ENCODE data around the gene ADAMTS12.

Gene ADAMTS12

DNA sequence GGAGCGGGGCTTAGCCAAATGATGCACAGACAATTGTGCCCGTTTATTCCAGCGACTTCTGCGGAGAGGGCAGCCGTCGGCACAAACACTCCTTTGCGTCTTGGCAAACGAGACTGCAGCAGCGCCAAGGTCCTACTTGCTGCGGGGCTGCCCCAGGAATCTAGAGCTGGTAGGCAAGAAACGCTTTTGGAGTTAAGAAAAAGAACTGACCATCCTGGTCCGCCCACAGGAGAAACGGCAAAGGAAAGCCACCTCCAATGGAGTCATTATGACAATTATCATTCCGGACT lies 46.7 kb upstream of the ADAMTS12 start:
- Histone ChIP-seq H3K4me3 (ENCODE audit: low read depth in 1 of 2, low read length in 1 of 2) (no peak overlapping the region), H3K9me3 (no peaks in the 10 kb centered on the region), H3K27me3 (peaks cover 100% of the 10 kb centered on the region), H3K27ac (no peak overlapping the region), H3K36me3 (no peaks in the 10 kb centered on the region), H3K4me1 (ENCODE audit: control insufficient read depth in 1 of 2, insufficient read depth in 1 of 2, low read depth in 1 of 2, low read length in 1 of 2) (peaks cover 0 to 7% of the 10 kb centered on the region in 2 experiments)
- TF ChIP-seq, protein P1, sequence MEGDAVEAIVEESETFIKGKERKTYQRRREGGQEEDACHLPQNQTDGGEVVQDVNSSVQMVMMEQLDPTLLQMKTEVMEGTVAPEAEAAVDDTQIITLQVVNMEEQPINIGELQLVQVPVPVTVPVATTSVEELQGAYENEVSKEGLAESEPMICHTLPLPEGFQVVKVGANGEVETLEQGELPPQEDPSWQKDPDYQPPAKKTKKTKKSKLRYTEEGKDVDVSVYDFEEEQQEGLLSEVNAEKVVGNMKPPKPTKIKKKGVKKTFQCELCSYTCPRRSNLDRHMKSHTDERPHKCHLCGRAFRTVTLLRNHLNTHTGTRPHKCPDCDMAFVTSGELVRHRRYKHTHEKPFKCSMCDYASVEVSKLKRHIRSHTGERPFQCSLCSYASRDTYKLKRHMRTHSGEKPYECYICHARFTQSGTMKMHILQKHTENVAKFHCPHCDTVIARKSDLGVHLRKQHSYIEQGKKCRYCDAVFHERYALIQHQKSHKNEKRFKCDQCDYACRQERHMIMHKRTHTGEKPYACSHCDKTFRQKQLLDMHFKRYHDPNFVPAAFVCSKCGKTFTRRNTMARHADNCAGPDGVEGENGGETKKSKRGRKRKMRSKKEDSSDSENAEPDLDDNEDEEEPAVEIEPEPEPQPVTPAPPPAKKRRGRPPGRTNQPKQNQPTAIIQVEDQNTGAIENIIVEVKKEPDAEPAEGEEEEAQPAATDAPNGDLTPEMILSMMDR (IDR thresholded peaks at IDR 0.05) = no peak

DNA sequence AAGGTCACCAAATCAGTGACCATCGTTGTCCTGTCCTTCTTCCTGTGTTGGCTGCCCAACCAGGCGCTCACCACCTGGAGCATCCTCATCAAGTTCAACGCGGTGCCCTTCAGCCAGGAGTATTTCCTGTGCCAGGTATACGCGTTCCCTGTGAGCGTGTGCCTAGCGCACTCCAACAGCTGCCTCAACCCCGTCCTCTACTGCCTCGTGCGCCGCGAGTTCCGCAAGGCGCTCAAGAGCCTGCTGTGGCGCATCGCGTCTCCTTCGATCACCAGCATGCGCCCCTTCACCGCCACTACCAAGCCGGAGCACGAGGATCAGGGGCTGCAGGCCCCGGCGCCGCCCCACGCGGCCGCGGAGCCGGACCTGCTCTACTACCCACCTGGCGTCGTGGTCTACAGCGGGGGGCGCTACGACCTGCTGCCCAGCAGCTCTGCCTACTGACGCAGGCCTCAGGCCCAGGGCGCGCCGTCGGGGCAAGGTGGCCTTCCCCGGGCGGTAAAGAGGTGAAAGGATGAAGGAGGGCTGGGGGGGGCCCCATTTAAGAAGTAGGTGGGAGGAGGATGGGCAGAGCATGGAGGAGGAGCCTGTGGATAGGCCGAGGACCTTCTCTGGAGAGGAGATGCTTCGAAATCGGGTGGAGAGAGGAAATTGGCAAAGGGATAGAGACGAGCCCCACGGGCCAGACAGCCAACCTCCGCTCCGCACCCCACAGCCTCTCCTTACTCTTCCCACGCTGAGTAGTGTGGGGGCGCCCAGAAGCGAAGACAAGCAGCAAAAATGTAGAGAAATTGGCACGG lies 46.1 kb upstream of the ADAMTS12 start:
- Histone ChIP-seq H3K4me1 (ENCODE audit: control insufficient read depth in 1 of 2, insufficient read depth in 1 of 2, low read depth in 1 of 2, low read length in 1 of 2) (peaks cover 0 to 7% of the 10 kb centered on the region in 2 experiments), H3K9me3 (no peaks in the 10 kb centered on the region), H3K36me3 (no peaks in the 10 kb centered on the region), H3K27me3 (peaks cover 100% of the 10 kb centered on the region), H3K27ac (no peak overlapping the region), H3K4me3 (ENCODE audit: low read depth in 1 of 2, low read length in 1 of 2) (no peak overlapping the region)
- TF ChIP-seq, protein P1 (IDR thresholded peaks at IDR 0.05) = no peak

DNA sequence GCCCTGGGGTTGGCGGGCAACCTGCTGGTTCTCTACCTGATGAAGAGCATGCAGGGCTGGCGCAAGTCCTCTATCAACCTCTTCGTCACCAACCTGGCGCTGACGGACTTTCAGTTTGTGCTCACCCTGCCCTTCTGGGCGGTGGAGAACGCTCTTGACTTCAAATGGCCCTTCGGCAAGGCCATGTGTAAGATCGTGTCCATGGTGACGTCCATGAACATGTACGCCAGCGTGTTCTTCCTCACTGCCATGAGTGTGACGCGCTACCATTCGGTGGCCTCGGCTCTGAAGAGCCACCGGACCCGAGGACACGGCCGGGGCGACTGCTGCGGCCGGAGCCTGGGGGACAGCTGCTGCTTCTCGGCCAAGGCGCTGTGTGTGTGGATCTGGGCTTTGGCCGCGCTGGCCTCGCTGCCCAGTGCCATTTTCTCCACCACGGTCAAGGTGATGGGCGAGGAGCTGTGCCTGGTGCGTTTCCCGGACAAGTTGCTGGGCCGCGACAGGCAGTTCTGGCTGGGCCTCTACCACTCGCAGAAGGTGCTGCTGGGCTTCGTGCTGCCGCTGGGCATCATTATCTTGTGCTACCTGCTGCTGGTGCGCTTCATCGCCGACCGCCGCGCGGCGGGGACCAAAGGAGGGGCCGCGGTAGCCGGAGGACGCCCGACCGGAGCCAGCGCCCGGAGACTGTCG lies 45.4 kb upstream of the ADAMTS12 start:
- no peaks in the 10 kb centered on the region for H3K9me3 ChIP-seq
- no peak overlapping the region for H3K27ac ChIP-seq
- TF ChIP-seq, protein P1 (IDR thresholded peaks at IDR 0.05) = no peak
- H3K4me1 ChIP-seq (ENCODE audit: control insufficient read depth in 1 of 2, insufficient read depth in 1 of 2, low read depth in 1 of 2, low read length in 1 of 2) = peaks cover 0 to 7% of the 10 kb centered on the region in 2 experiments
- H3K36me3 ChIP-seq = no peaks in the 10 kb centered on the region
- peaks cover 95% of the 10 kb centered on the region for H3K27me3 ChIP-seq
- no peak overlapping the region for H3K4me3 ChIP-seq (ENCODE audit: low read depth in 1 of 2, low read length in 1 of 2)

DNA sequence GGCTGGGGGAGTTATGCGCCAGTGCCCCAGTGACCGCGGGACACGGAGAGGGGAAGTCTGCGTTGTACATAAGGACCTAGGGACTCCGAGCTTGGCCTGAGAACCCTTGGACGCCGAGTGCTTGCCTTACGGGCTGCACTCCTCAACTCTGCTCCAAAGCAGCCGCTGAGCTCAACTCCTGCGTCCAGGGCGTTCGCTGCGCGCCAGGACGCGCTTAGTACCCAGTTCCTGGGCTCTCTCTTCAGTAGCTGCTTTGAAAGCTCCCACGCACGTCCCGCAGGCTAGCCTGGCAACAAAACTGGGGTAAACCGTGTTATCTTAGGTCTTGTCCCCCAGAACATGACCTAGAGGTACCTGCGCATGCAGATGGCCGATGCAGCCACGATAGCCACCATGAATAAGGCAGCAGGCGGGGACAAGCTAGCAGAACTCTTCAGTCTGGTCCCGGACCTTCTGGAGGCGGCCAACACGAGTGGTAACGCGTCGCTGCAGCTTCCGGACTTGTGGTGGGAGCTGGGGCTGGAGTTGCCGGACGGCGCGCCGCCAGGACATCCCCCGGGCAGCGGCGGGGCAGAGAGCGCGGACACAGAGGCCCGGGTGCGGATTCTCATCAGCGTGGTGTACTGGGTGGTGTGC lies 44.7 kb upstream of the ADAMTS12 start, which contains the start of gene RXFP3:
RXFP3 (plus strand) TSS at position 6 of the 636 bp plus-strand sequence; CDS start at position 361, 355 bp downstream.
- Histone ChIP-seq H3K36me3 (no peaks in the 10 kb centered on the region), H3K4me1 (ENCODE audit: control insufficient read depth in 1 of 2, insufficient read depth in 1 of 2, low read depth in 1 of 2, low read length in 1 of 2) (peaks cover 0 to 7% of the 10 kb centered on the region in 2 experiments), H3K27ac (no peak within 1 kb of the TSS), H3K9me3 (no peaks in the 10 kb centered on the region), H3K4me3 (ENCODE audit: low read depth in 1 of 2, low read length in 1 of 2) (no peak within 1 kb of the TSS), H3K27me3 (peaks cover 91% of the 10 kb centered on the region)
- TF ChIP-seq, protein P1 (IDR thresholded peaks at IDR 0.05) = no peak

DNA sequence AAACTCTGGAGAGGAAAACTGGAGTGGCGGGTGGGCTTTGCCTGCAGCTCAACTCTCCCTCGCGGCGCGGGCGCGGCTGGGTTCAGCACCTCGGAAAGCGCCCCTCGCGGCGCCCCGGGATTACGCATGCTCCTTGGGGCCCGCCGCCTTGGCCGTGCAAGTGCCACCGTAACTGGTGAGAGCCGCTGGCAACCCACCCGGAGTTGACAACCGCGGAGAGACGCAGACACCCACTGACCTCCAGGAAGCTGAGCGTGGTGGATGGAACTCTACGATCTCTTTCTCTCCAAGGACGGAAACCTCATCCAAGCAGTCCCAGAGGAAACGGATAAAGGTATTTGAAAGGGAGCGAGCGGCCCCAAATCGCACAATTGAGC lies 44.2 kb upstream of the ADAMTS12 start:
- Histone ChIP-seq H3K4me3 (ENCODE audit: low read depth in 1 of 2, low read length in 1 of 2) (no peak overlapping the region), H3K9me3 (no peaks in the 10 kb centered on the region), H3K27ac (no peak overlapping the region), H3K27me3 (peaks cover 86% of the 10 kb centered on the region), H3K36me3 (no peaks in the 10 kb centered on the region), H3K4me1 (ENCODE audit: control insufficient read depth in 1 of 2, insufficient read depth in 1 of 2, low read depth in 1 of 2, low read length in 1 of 2) (peaks cover 0 to 7% of the 10 kb centered on the region in 2 experiments)
- TF ChIP-seq, protein P1 (IDR thresholded peaks at IDR 0.05) = no peak
